HG03432 (cell line): ENCODE measurements around the gene ARID5B.

Experiments
- ATAC-seq: cut with Tn5 transposase; IDR thresholded peaks from one replicate; pipeline ENCODE4 v1.9.1; 2021; ENCODE audit warnings: mild to moderate bottlenecking, moderate library complexity; ENCODE audit not compliant: unreplicated experiment

The ARID5B gene

GRCh38 chr10:61904733-61905725 is 3.5 kb downstream of the ARID5B start:
- peak; percentile 38 for ATAC-seq

GRCh38 chr10:61905837-61906561 is 4.5 kb downstream of the ARID5B start:
- ATAC-seq, result no peak

- ATAC-seq, result no peak
These were observed 5.0 kb downstream of the ARID5B start for GRCh38 chr10:61906562-61906901.

DNA sequence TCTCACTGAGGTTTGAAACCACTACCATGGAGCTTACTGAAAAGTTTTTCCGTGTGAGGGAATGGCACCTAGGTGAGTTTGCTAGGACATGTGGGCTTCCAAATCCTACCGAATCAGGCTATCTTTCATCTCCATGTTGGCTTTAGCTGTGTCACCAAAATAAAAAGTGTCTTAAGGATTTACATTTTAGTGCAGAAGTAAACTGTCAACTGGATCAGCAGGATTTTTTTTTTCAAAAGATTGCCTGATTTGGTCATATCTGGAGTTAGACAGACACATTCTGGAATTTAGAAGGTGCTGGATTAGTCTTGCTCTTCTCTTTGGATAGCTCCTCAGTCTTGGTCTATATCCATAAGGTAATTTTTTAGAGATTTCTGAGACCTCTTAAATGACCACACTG is 5.5 kb downstream of the ARID5B start:
- ATAC-seq, result no peak

- no peak for ATAC-seq
These were observed 6.1 kb downstream of the ARID5B start for GRCh38 chr10:61907587-61907986.

GRCh38 chr10:61910226-61910805 is 8.8 kb downstream of the ARID5B start:
- ATAC-seq, result no peak

GRCh38 chr10:61910894-61911293 is 9.4 kb downstream of the ARID5B start:
- no peak for ATAC-seq

- no peak for ATAC-seq
These were observed 9.9 kb downstream of the ARID5B start for GRCh38 chr10:61911425-61911824.

- no peak for ATAC-seq
These were observed 11.5 kb downstream of the ARID5B start for GRCh38 chr10:61912981-61913380.

DNA sequence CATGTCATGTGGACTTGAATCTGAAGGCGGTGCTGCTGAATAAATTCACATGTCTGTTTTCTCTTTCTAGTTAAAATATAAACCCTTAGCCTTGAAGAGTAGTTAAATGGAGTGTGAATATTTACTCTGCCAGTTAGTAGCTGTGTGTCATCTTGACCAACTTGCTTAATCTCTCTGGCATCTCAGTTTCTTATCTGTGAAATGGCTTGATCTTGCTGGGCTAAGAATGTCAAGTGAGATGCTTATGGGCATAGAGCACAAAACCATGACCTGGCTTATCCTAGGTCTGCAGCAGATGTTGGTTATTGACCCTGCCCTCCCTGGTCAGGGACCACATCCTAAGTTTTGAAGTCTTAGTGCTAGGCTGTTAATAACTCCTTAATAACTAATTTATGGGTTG is 16.6 kb downstream of the ARID5B start:
- no peak for ATAC-seq

- no peak for ATAC-seq
These were observed 17.5 kb downstream of the ARID5B start for GRCh38 chr10:61918989-61919388.

DNA sequence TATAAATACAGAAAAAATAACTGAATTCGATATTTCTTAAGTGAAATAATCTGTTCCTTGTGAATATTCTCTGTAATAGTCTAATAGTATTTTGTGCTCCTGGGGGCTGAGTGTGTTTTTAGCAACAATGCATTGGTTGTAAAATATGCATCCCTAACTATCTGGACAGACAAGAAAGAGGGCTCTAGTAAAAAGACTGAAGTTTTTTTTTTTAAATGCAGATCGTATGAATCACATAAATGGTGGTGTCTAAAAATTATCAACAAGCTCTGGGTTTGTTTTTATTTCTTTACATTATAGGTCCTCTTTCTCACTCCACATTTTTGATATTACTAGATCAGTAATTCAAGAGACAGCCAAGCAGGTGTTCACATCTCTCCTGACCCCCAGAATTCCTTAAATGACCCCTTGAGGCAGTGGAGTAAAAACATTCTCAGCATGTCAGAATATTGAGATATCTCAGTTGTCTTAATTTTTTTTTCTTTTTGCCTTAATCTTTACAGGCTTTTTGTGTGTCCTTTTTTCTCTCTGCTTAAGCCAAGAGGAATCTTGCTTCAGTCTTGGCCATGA is 18.2 kb downstream of the ARID5B start:
- no peak for ATAC-seq

GRCh38 chr10:61921143-61921542 is 19.6 kb downstream of the ARID5B start:
- peak; percentile 59 for ATAC-seq

GRCh38 chr10:61923210-61923949 is 21.9 kb downstream of the ARID5B start:
- no peak for ATAC-seq

DNA sequence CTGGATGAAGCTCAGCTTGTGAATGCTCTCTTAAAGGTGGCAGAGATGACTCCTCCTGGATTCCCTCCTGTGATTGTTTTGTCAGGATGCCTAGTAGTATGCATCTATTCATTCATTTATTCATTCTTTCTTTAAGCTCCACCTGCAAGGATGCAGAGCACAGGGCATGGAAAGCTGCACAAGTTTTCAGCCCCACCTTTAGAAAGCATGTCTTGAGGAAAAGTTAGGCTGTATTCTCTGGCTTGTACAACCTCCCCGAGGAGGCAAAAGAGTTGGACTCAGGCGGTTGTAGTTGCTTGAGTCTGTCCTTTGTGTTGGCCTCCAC is 22.4 kb downstream of the ARID5B start:
- ATAC-seq, result no peak

DNA sequence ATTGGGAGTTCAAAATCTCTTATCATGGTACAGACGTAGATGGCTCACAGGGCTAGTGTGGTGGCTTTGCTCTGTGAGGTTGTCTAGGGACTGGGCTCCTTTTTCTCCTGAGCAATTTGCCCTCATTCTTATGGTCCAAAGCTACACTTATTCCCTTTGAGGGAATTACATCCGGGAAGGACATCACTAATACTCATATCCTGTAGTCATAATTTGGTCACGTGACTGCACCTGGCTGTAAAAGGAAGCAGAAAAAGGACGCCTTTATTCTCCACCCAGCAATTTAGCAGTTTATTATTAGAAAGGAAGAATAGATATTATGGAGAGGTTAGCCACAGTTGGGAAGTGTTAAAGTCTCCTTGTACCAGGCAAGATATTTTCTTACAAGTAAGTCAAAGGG is 28.1 kb downstream of the ARID5B start:
- ATAC-seq, result no peak

GRCh38 chr10:61931620-61932332 is 30.3 kb downstream of the ARID5B start:
- no peak for ATAC-seq

GRCh38 chr10:61933859-61934555 is 32.5 kb downstream of the ARID5B start:
- ATAC-seq, result no peak

DNA sequence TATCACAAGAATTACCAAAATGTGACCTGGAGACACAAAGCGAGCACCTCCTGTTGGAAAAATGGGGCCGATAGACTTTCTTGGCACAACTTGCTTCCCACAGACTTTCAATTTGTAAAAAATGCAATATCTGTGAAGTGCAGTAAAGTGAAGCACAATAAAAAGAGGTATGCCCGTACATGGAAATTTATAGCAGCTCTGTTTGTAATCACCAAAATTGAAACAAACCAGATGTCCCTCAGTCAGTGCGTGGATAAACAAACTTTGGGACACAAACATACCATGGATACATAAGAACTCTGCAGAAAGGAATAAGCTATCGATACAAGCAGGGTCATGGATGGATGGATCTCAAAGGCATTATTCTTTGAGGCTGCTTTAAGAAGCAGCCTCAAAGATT is 33.6 kb downstream of the ARID5B start:
- ATAC-seq, result no peak

- ATAC-seq, result no peak
These were observed 35.3 kb downstream of the ARID5B start for GRCh38 chr10:61936770-61937169.
